Adrenal gland (tissue), 12 donors: ENCODE data around the gene CAPN8. TPM values are rescaled to one million over a fixed set of nuclear protein-coding genes. Genes with fewer than 3 reads are reported as not detected.

ENCODE experiments used
- DNase-seq, 7 donors: peaks; one replicate each; pipeline ENCODE4 v3.0.0-alpha.2; 2019 to 2020
- H3K27ac ChIP-seq, 5 donors: fragments of 200-600 bp; sonication (generic) in 4 of 5; 1 replicate in 3 of 5; 2 replicates in 2 of 5; pipeline versions ENCODE4 v1.5.1 to v1.8.0; 2016 to 2020; ENCODE audit warnings: mild to moderate bottlenecking in 1 of 5
- H3K27me3 ChIP-seq: fragments of 200-600 bp; 2 replicates; pipeline ENCODE4 v1.8.0; 2021
- H3K36me3 ChIP-seq, 2 donors: fragments of 200-600 bp; replicated peaks in 1 of 2; 1 replicate in 1 of 2; 2 replicates in 1 of 2; pipeline versions ENCODE4 v1.5.1 to v1.8.0; 2018 to 2022
- H3K4me1 ChIP-seq, 2 donors: fragments of 200-600 bp; replicated peaks in 1 of 2; 1 replicate in 1 of 2; 2 replicates in 1 of 2; pipeline versions ENCODE4 v1.5.1 to v1.8.0; 2018 to 2021
- H3K4me3 ChIP-seq, 4 donors: fragments of 200-600 bp; sonication (generic) in 3 of 4; one replicate each; pipeline ENCODE4 v1.5.1; 2016 to 2018
- H3K9me3 ChIP-seq, 3 donors: fragments of 200-600 bp; sonication (generic) in 1 of 3; replicated peaks in 1 of 3; 1 replicate in 2 of 3; 2 replicates in 1 of 3; pipeline versions ENCODE4 v1.5.1 to v1.8.0; 2016 to 2021
- CTCF ChIP-seq, 6 experiments: fragments of 450-650 bp in 4 of 6; fragments of 200-600 bp in 2 of 6; sonication (generic) in 1 of 6; IDR thresholded peaks; 1 replicate in 5 of 6; 2 replicates in 1 of 6; pipeline versions ENCODE4 v1.5.1 to v1.8.0; 2016 to 2021; ENCODE audit warnings: antibody characterized with exemption in 6 of 6, mild to moderate bottlenecking in 2 of 6, moderate library complexity in 1 of 6
- POLR2A ChIP-seq, 2 donors: fragments of 450-650 bp; IDR thresholded peaks; one replicate each; pipeline ENCODE4 v1.6.1; 2017; ENCODE audit warnings: antibody characterized with exemption in 2 of 2, mild to moderate bottlenecking in 2 of 2, moderate library complexity in 1 of 2
- WGBS, 4 donors: extraction: QIAGEN DNeasy Blood & Tissue Kit in 2 of 4; methylation state at CpG; one replicate each; pipeline versions ENCODE4 v1.1.5 to v1.1.7; 2013 to 2017; 5-methylcytosine and 5-hydroxymethylcytosine counted together
- intact Hi-C, 2 donors: fragments of 100-400 bp; cut with DNase I; formaldehyde crosslinking; loops; one replicate each; pipeline versions ENCODE4 v1.14.1 to v1.15.0; 2022 to 2023
- polyA plus RNA-seq, 3 donors: library from polyadenylated mRNA; stranded (reverse); fragments of 200-250 nt in 2 of 3; fragments of 350-450 nt in 1 of 3; fragmentation: Illumina TruSeq in 1 of 3; extraction: RNeasy Lipid Tissue Mini Kit (QIAGEN cat#74804) in 1 of 3; gene quantifications; one replicate each; pipeline ENCODE4 v1.2.3, GENCODE V29; 2013 to 2014
- total RNA-seq, 9 donors: library from RNA; depleted of rRNA in 4 of 9; stranded (reverse); fragments of >200 nt in 4 of 9; fragments of 120-200 nt in 1 of 9; fragmentation: NEBNext Ultra II Directional in 1 of 9; extraction: Animal tissue kit (Norgen Biotek cat#: 25700) in 1 of 9; gene quantifications; one replicate each; pipeline versions ENCODE4 v1.1.0 to v1.2.4, GENCODE V29; 2013 to 2023
- donor health status: healthy with polysubstance abuse.
- donor health status: Bipolar disorder and iron deficiency.
- donor health status: DM: yes; HTN: yes; CAD: no.
- donor health status: DM: no; HTN: no; CAD: no.
- donor health status: DM: no; HTN: no; CAD: no.
- donor health status: DM: yes; HTN: yes; CAD: no.

The CAPN8 gene
- total and polyA plus RNA-seq, 12 donors, result 0.14 to 1.7 (median 0.79) TPM; not detected in 4

- TF ChIP-seq CTCF (IDR thresholded peaks at IDR 0.05) (no peak), POLR2A (IDR thresholded peaks at IDR 0.05) (no peak)
- WGBS, 4 donors, result 78 to 87% (median 83%) methylated on average over 7 of the region's 7 CpGs
- Histone ChIP-seq H3K4me3 (no peak overlapping the region), H3K9me3 (no peaks in the 10 kb centered on the region), H3K36me3 (no peaks in the 10 kb centered on the region), H3K4me1 (no peaks in the 10 kb centered on the region), H3K27ac (no peak overlapping the region), H3K27me3 (no peaks in the 10 kb centered on the region)
- DNase-seq, result no peak
- intact Hi-C loops, result no loop called here
These were observed 156.7 kb downstream of the CAPN8 start for GRCh38 chr1:223508796-223509195.

GRCh38 chr1:223504741-223505140, 160.8 kb downstream of the CAPN8 start:
- DNase-seq, result peak in 4 of 7 donors; percentile 13 to 70 (median 36)
- H3K4me1 ChIP-seq, result peaks cover 0 to 5% of the 10 kb centered on the region in 2 donors
- no peaks in the 10 kb centered on the region for H3K27me3 ChIP-seq
- WGBS, 4 donors, result 68 to 96% (median 84%) methylated on average over 4 of the region's 4 CpGs
- no peaks in the 10 kb centered on the region for H3K36me3 ChIP-seq
- no peak overlapping the region for H3K27ac ChIP-seq
- TF ChIP-seq POLR2A (IDR thresholded peaks at IDR 0.05) (no peak), CTCF (IDR thresholded peaks at IDR 0.05) (no peak)
- no peaks in the 10 kb centered on the region for H3K9me3 ChIP-seq
- H3K4me3 ChIP-seq, result no peak overlapping the region
- intact Hi-C loops, result no loop called here

GRCh38 chr1:223503348-223503747, 162.2 kb downstream of the CAPN8 start:
- WGBS, 4 donors, result 77 to 93% (median 88%) methylated on average over 4 of the region's 4 CpGs
- H3K4me3 ChIP-seq, result no peak overlapping the region
- DNase-seq, result no peak
- no peak for TF ChIP-seq CTCF (IDR thresholded peaks at IDR 0.05)
- no peak for TF ChIP-seq POLR2A (IDR thresholded peaks at IDR 0.05)
- no peaks in the 10 kb centered on the region for H3K36me3 ChIP-seq
- peaks cover 0 to 5% of the 10 kb centered on the region in 2 donors for H3K4me1 ChIP-seq
- H3K9me3 ChIP-seq, result no peaks in the 10 kb centered on the region
- H3K27ac ChIP-seq, result no peak overlapping the region
- no peaks in the 10 kb centered on the region for H3K27me3 ChIP-seq
- intact Hi-C loops, result no loop called here

GRCh38 chr1:223500560-223501425, 164.7 kb downstream of the CAPN8 start:
- Histone ChIP-seq H3K9me3 (no peaks in the 10 kb centered on the region), H3K27me3 (no peaks in the 10 kb centered on the region), H3K4me1 (peaks cover 0 to 5% of the 10 kb centered on the region in 2 donors), H3K27ac (no peak overlapping the region), H3K4me3 (no peak overlapping the region), H3K36me3 (no peaks in the 10 kb centered on the region)
- peak; percentile 55 to 85 (median 69) for DNase-seq
- intact Hi-C loops, result no loop called here
- TF ChIP-seq POLR2A (IDR thresholded peaks at IDR 0.05) (no peak), CTCF (IDR thresholded peaks at IDR 0.05) (no peak)
- 54 to 68% (median 60%) methylated on average over 10 to 11 of the region's 11 CpGs for WGBS, 4 donors
